GM19043 (cell line): ENCODE measurements around the gene CMTM7.

Experiments
- ATAC-seq: cut with Tn5 transposase; IDR thresholded peaks from one replicate; pipeline ENCODE4 v1.9.1; 2021; ENCODE audit warnings: low read depth; ENCODE audit not compliant: unreplicated experiment

CMTM7 gene

DNA sequence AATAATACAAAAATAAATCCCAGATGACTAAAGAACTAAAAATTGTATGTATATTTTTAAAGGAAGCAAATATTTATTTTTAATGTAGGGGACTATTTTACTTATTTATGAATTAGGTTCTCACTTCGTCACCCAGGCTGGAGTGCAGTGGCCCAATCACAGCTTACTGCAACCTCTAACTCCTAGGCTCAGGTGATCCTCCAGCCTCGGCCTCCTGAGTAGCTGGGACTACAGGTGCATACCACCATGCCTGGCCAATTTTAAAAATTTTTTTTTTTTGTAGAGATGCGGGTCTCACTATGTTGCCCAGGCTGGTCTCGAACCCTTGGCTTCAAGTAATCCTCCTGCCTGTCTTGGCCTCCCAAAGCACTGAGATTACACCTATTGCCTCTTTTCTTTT is 42.6 kb downstream of the CMTM7 start:
- ATAC-seq: no peak

DNA sequence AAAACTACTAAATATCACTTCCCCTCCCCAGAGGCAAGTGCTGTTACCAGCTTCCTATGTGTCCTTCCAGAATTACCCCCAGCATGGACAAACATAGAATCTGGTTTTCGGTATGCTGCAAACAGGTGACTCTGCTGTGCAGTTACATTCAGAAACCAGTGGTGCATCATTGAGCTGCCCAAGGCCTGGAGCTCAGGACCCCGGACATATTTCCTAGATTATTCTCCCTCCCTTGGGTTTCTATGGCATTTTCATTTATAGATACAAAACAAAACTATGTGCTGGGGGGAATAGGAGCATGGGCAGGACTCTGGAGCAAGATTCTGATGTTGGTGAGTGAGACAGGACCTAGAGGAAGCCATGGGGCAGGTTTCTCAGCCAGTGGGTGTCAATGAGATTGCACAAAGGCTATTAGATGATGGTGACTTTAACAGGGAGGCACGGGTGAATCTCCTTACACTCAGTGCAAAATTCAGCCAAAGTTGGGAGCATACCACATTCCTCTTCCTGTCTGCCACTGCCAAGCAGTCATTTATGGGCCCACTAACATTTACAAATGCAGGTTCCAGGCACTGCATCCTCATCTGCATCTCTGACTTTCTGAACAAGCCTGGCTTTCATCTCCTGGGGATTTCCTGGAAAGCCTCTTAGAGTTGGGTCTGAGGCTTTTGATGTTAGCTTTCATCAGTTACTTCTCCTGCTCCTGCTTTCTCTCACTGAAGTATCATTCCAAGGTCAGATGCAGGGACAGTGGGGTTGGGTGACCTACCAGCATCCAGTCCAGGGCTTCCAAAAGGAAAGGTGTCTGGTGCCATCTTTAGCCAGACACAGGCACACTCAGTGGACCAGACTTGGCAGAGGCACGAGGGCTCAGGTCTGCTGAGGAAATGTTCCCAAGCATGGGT is 44.5 kb downstream of the CMTM7 start:
- ATAC-seq: no peak

- peak; percentile 37 for ATAC-seq
These were observed 45.1 kb downstream of the CMTM7 start for GRCh38 chr3:32436816-32437189.

GRCh38 chr3:32437896-32438295 is 46.2 kb downstream of the CMTM7 start:
- no peak for ATAC-seq

DNA sequence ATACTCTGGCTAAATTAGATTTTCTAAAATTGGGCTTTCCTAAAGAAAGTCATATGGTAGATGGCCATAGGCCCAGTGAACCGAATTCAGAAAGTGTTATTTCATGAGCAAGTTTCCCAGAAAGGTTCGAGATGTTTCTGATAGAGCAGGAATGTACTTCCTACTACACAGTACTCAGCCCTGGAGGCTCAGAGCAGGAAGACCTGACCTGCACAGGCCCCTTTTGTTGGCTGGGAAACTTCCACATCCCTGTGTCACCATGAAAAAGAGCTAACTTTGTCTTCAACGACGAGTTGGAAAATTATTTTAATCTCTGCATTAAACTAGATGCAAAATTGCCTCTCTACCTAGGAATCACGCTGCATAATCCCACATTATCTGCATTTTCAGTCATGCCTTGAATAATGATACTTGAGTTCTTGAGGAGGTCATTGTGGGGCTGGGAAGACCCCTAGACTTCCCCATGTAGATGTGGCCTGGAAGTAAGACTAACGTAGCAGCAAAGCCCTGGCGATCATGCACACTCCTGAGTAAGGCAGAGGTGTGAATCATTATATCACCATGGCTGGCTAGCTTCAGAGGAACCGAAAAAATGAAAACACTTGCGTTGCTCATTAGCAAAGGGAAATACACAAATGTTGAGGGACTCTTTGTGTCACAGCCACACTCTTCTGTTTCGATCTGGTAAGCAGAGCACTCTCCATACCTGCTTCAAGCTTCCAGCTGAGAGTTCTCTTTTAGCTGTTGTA is 47.1 kb downstream of the CMTM7 start:
- ATAC-seq: peak; percentile 84

GRCh38 chr3:32439421-32439820 is 47.8 kb downstream of the CMTM7 start:
- peak; percentile 10 for ATAC-seq

- no peak for ATAC-seq
These were observed 49.1 kb downstream of the CMTM7 start for GRCh38 chr3:32440611-32441350.

DNA sequence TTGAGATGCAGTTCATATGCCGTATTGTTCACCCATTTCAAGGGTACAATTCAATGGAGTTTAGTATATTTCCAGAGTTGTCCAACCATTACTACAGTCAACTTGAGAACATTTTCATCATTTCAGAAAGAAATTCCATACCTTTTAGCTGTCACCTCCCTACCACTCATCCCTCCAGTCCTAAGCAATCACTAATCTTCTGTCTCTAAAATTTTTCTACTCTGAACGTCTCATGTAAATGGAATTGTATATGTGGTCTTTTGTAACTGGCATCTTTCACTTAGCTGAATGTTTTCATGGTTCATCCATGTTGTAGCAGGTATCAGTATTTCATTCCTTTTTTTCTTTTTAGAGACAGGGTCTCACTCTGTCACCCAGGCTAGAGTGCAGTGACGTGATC is 51.1 kb downstream of the CMTM7 start:
- no peak for ATAC-seq

GRCh38 chr3:32443478-32443877 is 51.8 kb downstream of the CMTM7 start:
- no peak for ATAC-seq

GRCh38 chr3:32447865-32448400 is 56.3 kb downstream of the CMTM7 start:
- no peak for ATAC-seq

- ATAC-seq: no peak
These were observed 57.2 kb downstream of the CMTM7 start for GRCh38 chr3:32448686-32449474.

DNA sequence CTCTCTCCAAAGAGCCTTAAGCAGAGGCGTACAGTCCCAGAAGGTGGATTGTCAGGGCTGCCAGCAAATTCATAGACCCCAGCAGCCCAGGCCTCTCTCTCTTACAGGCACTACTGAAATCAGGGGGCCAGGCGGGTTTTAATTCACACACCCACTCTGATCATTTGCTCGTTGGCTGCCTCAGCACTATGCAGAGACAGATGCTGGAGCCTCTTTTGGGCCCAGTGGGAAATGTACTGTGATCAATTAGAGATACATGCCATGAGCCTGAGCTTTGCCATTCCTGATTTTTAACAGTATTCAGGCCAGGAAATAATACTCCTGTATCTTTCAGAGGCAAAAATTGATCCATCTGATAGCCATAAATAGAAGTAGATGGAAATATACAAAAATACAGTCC is 58.0 kb downstream of the CMTM7 start:
- no peak for ATAC-seq

- no peak for ATAC-seq
These were observed 58.8 kb downstream of the CMTM7 start for GRCh38 chr3:32450426-32450825.

GRCh38 chr3:32450992-32451659 is 59.5 kb downstream of the CMTM7 start:
- no peak for ATAC-seq

DNA sequence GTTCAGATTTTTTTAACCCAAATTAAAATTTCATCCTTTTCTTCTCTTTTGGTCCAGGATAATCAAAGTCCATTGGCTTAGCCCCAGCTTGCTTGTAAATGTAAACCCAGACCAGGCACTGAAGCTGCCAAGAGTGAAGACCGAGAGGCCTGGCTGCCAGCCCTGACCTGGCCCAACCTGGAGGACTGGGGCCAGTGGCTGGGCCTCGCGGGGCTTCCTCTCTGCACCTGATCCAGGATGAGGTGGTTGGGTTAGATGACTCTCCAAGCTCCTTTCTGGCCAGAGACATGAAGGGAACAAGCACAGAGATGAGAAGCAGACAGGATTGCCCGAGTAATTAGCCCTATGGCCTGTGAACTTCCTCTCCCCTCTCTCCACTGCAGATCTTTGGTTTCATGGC is 60.4 kb downstream of the CMTM7 start:
- no peak for ATAC-seq

DNA sequence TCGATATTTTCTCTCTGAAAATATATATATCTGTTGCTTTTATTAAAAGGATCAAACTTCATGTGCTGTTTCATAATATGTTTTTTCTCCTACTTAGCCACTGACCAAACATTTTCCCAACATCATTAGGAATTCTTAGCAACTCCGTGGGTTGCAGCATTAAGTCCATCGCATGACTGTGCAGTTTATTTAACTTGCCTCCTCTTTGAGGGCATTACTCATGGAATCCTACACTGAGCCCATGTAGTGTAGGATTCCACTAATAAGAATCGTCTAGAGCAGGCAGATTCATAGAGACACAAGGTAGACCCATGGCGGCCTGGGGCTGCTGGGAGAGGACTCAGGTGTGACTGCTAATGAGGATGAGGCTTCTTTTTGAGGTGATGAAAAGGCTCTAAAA is 61.7 kb downstream of the CMTM7 start:
- ATAC-seq: no peak

- no peak for ATAC-seq
These were observed 62.5 kb downstream of the CMTM7 start for GRCh38 chr3:32454111-32454510.

GRCh38 chr3:32454731-32455608 is 63.3 kb downstream of the CMTM7 start:
- ATAC-seq: no peak
